ENCODE measurements around the gene TRMT6.

Gene TRMT6

GRCh38 chr20:5950271-5951031 is at the start of gene TRMT6, which contains the start of gene MCM8:
Gene TRMT6 (minus strand): TSS chr20:5950533. CDS start chr20:5950405, 128 bp downstream.
Gene MCM8 (plus strand): TSS chr20:5950652. CDS start chr20:5952016, 1,364 bp downstream.
- peak; percentile 51 to 94 (median 91) for DNase-seq

GRCh38 chr20:5999783-6000182 is 49.5 kb upstream of the TRMT6 start:
- no peak for DNase-seq

- no peak for DNase-seq
These were observed 46.4 kb upstream of the TRMT6 start for GRCh38 chr20:5996765-5997164.

- DNase-seq: no peak
These were observed 41.5 kb upstream of the TRMT6 start for GRCh38 chr20:5991623-5992441.

- no peak for DNase-seq
These were observed 40.6 kb upstream of the TRMT6 start for GRCh38 chr20:5990946-5991345.

GRCh38 chr20:5989539-5989938 is 39.2 kb upstream of the TRMT6 start:
- no peak for DNase-seq

- DNase-seq: no peak
These were observed 37.0 kb upstream of the TRMT6 start for GRCh38 chr20:5987383-5987782.

- no peak for DNase-seq
These were observed 30.6 kb upstream of the TRMT6 start for GRCh38 chr20:5980720-5981538.

GRCh38 chr20:5979801-5980200 is 29.5 kb upstream of the TRMT6 start:
- DNase-seq: no peak

GRCh38 chr20:5977975-5978374 is 27.6 kb upstream of the TRMT6 start:
- DNase-seq: no peak

GRCh38 chr20:5977223-5977622 is 26.9 kb upstream of the TRMT6 start:
- no peak for DNase-seq

GRCh38 chr20:5975778-5976177 is 25.4 kb upstream of the TRMT6 start:
- no peak for DNase-seq

- DNase-seq: no peak
These were observed 24.2 kb upstream of the TRMT6 start for GRCh38 chr20:5974531-5974930.

GRCh38 chr20:5973971-5974370 is 23.6 kb upstream of the TRMT6 start:
- no peak for DNase-seq

GRCh38 chr20:5973172-5973571 is 22.8 kb upstream of the TRMT6 start:
- DNase-seq: no peak

- DNase-seq: no peak
These were observed 20.9 kb upstream of the TRMT6 start for GRCh38 chr20:5971203-5971602.

GRCh38 chr20:5970381-5970780 is 20.0 kb upstream of the TRMT6 start:
- peak in 1 of 14 donors; percentile 86 for DNase-seq

GRCh38 chr20:5969940-5970339 is 19.6 kb upstream of the TRMT6 start:
- no peak for DNase-seq

- no peak for DNase-seq
These were observed 19.1 kb upstream of the TRMT6 start for GRCh38 chr20:5969348-5969935.

- DNase-seq: no peak
These were observed 18.1 kb upstream of the TRMT6 start for GRCh38 chr20:5968462-5968861.

- no peak for DNase-seq
These were observed 17.1 kb upstream of the TRMT6 start for GRCh38 chr20:5967469-5967868.

- DNase-seq: no peak
These were observed 426 bp downstream of the TRMT6 start for GRCh38 chr20:5949943-5950270.

- DNase-seq: no peak
These were observed 3.1 kb downstream of the TRMT6 start for GRCh38 chr20:5947276-5947675.

All from C1 segment of cervical spinal cord (tissue), 14 donors.